Testis (tissue), 3 donors: ENCODE measurements around the gene ENPEP. TPM values are rescaled to one million over a fixed set of nuclear protein-coding genes. Genes with fewer than 3 reads are reported as not detected.

Source experiments
- DNase-seq: peaks from one replicate; pipeline ENCODE4 v3.0.0-alpha.2; 2019
- H3K27ac ChIP-seq, 2 donors: fragments of 200-600 bp; sonication (generic); one replicate each; pipeline ENCODE4 v1.5.1; 2019
- H3K27me3 ChIP-seq: fragments of 200-600 bp; sonication (generic); one replicate; pipeline ENCODE4 v1.5.1; 2019
- H3K36me3 ChIP-seq: fragments of 200-600 bp; sonication (generic); one replicate; pipeline ENCODE4 v1.5.1; 2017; ENCODE audit warnings: low read depth; ENCODE audit errors: missing control alignments
- H3K4me1 ChIP-seq: fragments of 200-600 bp; sonication (generic); one replicate; pipeline ENCODE4 v1.5.1; 2019
- H3K4me3 ChIP-seq, 2 donors: fragments of 200-600 bp; sonication (generic); one replicate each; pipeline ENCODE4 v1.5.1; 2017 to 2019
- H3K9me3 ChIP-seq: fragments of 200-600 bp; sonication (generic); one replicate; pipeline ENCODE4 v1.5.1; 2017
- CTCF ChIP-seq, 3 experiments: fragments of 450-650 bp in 2 of 3; fragments of 200-600 bp in 1 of 3; sonication (generic) in 1 of 3; IDR thresholded peaks; one replicate each; pipeline ENCODE4 v1.5.1; 2016 to 2019; ENCODE audit warnings: antibody characterized with exemption in 3 of 3, mild to moderate bottlenecking in 2 of 3, moderate library complexity in 1 of 3
- POLR2A ChIP-seq: fragments of 450-650 bp; IDR thresholded peaks from one replicate; pipeline ENCODE4 v1.6.1; 2017; ENCODE audit warnings: antibody characterized with exemption, mild to moderate bottlenecking, moderate library complexity
- WGBS, 2 donors: methylation state at CpG; one replicate each; pipeline ENCODE4 v1.1.5; 2018; 5-methylcytosine and 5-hydroxymethylcytosine counted together
- intact Hi-C: fragments of 100-400 bp; cut with DNase I; formaldehyde crosslinking; loops from one replicate; pipeline ENCODE4 v1.15.1; 2023; ENCODE audit warnings: low total_unique reads
- polyA plus RNA-seq: library from polyadenylated mRNA; stranded (reverse); fragments of 350-450 nt; fragmentation: Illumina TruSeq; extraction: RNeasy Lipid Tissue Mini Kit (QIAGEN cat#74804); gene quantifications from one replicate; pipeline ENCODE4 v1.2.3, GENCODE V29; 2014; ENCODE audit warnings: low read depth, low replicate concordance; ENCODE audit not compliant: insufficient read depth
- total RNA-seq, 2 donors: library from RNA; depleted of rRNA; stranded (reverse); fragments of >200 nt; gene quantifications; one replicate each; pipeline ENCODE4 v1.2.3, GENCODE V29; 2016

ENPEP gene
- total and polyA plus RNA-seq, 3 donors from 2014 or later, result 1.7 to 2.4 (median 1.7) TPM

GRCh38 chr4:110477836-110478235, 1.9 kb downstream of the ENPEP start:
- H3K4me3 ChIP-seq, result no peak overlapping the region
- no peak overlapping the region for H3K27ac ChIP-seq
- DNase-seq, result no peak
- no peaks in the 10 kb centered on the region for H3K27me3 ChIP-seq
- no peaks in the 10 kb centered on the region for H3K4me1 ChIP-seq
- no peaks in the 10 kb centered on the region for H3K36me3 ChIP-seq
- no peak for TF ChIP-seq POLR2A
- WGBS, 2 donors, result 80 to 85% methylated on average over 1 of the region's 1 CpG
- H3K9me3 ChIP-seq, result no peaks in the 10 kb centered on the region
- intact Hi-C loops, result no loop called here

GRCh38 chr4:110480031-110480549, 4.1 kb downstream of the ENPEP start:
- no peaks in the 10 kb centered on the region for H3K27me3 ChIP-seq
- DNase-seq, result no peak
- H3K9me3 ChIP-seq, result no peaks in the 10 kb centered on the region
- intact Hi-C loops, result no loop called here
- no peak overlapping the region for H3K27ac ChIP-seq
- H3K4me3 ChIP-seq, result no peak overlapping the region
- H3K4me1 ChIP-seq, result no peaks in the 10 kb centered on the region
- 67 to 72% methylated on average over 8 of the region's 8 CpGs for WGBS, 2 donors
- TF ChIP-seq POLR2A, result no peak
- TF ChIP-seq CTCF (IDR thresholded peaks at IDR 0.05), result no peak
- H3K36me3 ChIP-seq, result no peaks in the 10 kb centered on the region

GRCh38 chr4:110480746-110481271, 4.9 kb downstream of the ENPEP start:
- Histone ChIP-seq H3K27ac (no peak overlapping the region), H3K36me3 (no peaks in the 10 kb centered on the region), H3K9me3 (no peaks in the 10 kb centered on the region), H3K27me3 (no peaks in the 10 kb centered on the region), H3K4me1 (no peaks in the 10 kb centered on the region), H3K4me3 (no peak overlapping the region)
- DNase-seq, result no peak
- TF ChIP-seq CTCF (IDR thresholded peaks at IDR 0.05) (no peak), POLR2A (no peak)
- intact Hi-C loops, result no loop called here
- 71 to 75% methylated on average over 6 of the region's 6 CpGs for WGBS, 2 donors

- DNase-seq, result no peak
- intact Hi-C loops, result no loop called here
- WGBS, 2 donors, result 67 to 78% methylated on average over 5 of the region's 5 CpGs
- no peaks in the 10 kb centered on the region for H3K9me3 ChIP-seq
- H3K27me3 ChIP-seq, result no peaks in the 10 kb centered on the region
- H3K4me3 ChIP-seq, result no peak overlapping the region
- TF ChIP-seq CTCF (IDR thresholded peaks at IDR 0.05), result no peak
- no peaks in the 10 kb centered on the region for H3K4me1 ChIP-seq
- H3K27ac ChIP-seq, result no peak overlapping the region
- H3K36me3 ChIP-seq, result no peaks in the 10 kb centered on the region
Observed at GRCh38 chr4:110483516-110483915, 7.6 kb downstream of the ENPEP start.

- Histone ChIP-seq H3K27ac (no peak overlapping the region), H3K4me3 (no peak overlapping the region), H3K4me1 (no peaks in the 10 kb centered on the region), H3K9me3 (no peaks in the 10 kb centered on the region), H3K36me3 (no peaks in the 10 kb centered on the region), H3K27me3 (no peaks in the 10 kb centered on the region)
- intact Hi-C loops, result no loop called here
- DNase-seq, result no peak
- 81 to 87% methylated on average over 2 of the region's 2 CpGs for WGBS, 2 donors
- TF ChIP-seq POLR2A, result no peak
Observed at GRCh38 chr4:110484029-110484428, 8.1 kb downstream of the ENPEP start.

- no peaks in the 10 kb centered on the region for H3K27me3 ChIP-seq
- intact Hi-C loops, result no loop called here
- H3K9me3 ChIP-seq, result no peaks in the 10 kb centered on the region
- H3K4me1 ChIP-seq, result no peaks in the 10 kb centered on the region
- WGBS, 2 donors, result 74 to 87% methylated on average over 5 of the region's 5 CpGs
- no peak overlapping the region for H3K4me3 ChIP-seq
- no peaks in the 10 kb centered on the region for H3K36me3 ChIP-seq
- no peak for DNase-seq
- H3K27ac ChIP-seq, result no peak overlapping the region
- no peak for TF ChIP-seq CTCF (IDR thresholded peaks at IDR 0.05)
- TF ChIP-seq POLR2A, result no peak
Observed at GRCh38 chr4:110484767-110485166, 8.8 kb downstream of the ENPEP start.
